CD8-positive, alpha-beta memory T cell (primary cell): ENCODE data around the gene GMPPB. TPM values are rescaled to one million over a fixed set of nuclear protein-coding genes. Genes with fewer than 3 reads are reported as not detected.

ENCODE experiments used
- CTCF ChIA-PET: fragments of 350-600 bp; sonication (Branson Sonifier 250); formaldehyde crosslinking; loops from one replicate; lab custom pipeline; 2021; ENCODE audit warnings: antibody characterized with exemption; lab: Charles Lee
- POLR2A ChIA-PET: fragments of 350-600 bp; sonication (Branson Sonifier 250); formaldehyde crosslinking; loops from one replicate; lab custom pipeline; 2021; ENCODE audit warnings: antibody characterized with exemption; lab: Charles Lee
- DNase-seq, 5 donors: peaks; one replicate each; pipeline versions ENCODE4 v3.0.0 to v3.0.0-alpha.2; 2020 to 2022; ENCODE audit warnings: mixed read lengths in 1 of 5
- H3K27ac ChIP-seq: one replicate; pipeline ENCODE4 v1.7.0; 2013; ENCODE audit warnings: low read depth, mild to moderate bottlenecking, low read length, moderate library complexity
- H3K27me3 ChIP-seq: 2 replicates; pipeline ENCODE4 v1.7.0; 2013; ENCODE audit warnings: low read length, mild to moderate bottlenecking; ENCODE audit not compliant: insufficient read depth, poor library complexity, severe bottlenecking
- H3K36me3 ChIP-seq: 2 replicates; pipeline ENCODE4 v1.7.0; 2013; ENCODE audit warnings: mild to moderate bottlenecking, low read length, moderate library complexity; ENCODE audit not compliant: insufficient read depth
- H3K4me1 ChIP-seq: 2 replicates; pipeline ENCODE4 v1.7.0; 2013; ENCODE audit warnings: mild to moderate bottlenecking, low read length, moderate library complexity; ENCODE audit not compliant: insufficient read depth
- H3K4me3 ChIP-seq: 2 replicates; pipeline ENCODE4 v1.7.0; 2013; ENCODE audit warnings: mild to moderate bottlenecking, low read length
- H3K9me3 ChIP-seq: 2 replicates; pipeline ENCODE4 v1.7.0; 2013; ENCODE audit warnings: mild to moderate bottlenecking, low read length
- H3K27ac Mint-ChIP-seq, 8 donors: one replicate each; pipeline ENCODE4 v1.8.0; 2020 to 2021; ENCODE audit warnings: mixed read lengths in 8 of 8, mild to moderate bottlenecking in 6 of 8, inconsistent platforms in 3 of 8, moderate library complexity in 3 of 8
- H3K27me3 Mint-ChIP-seq, 2 donors: one replicate each; pipeline ENCODE4 v1.8.0; 2020 to 2021; ENCODE audit warnings: mixed read lengths in 2 of 2, mild to moderate bottlenecking in 1 of 2, moderate library complexity in 1 of 2
- H3K36me3 Mint-ChIP-seq, 3 donors: one replicate each; pipeline ENCODE4 v1.8.0; 2020 to 2021; ENCODE audit warnings: mixed read lengths in 3 of 3, inconsistent platforms in 1 of 3, mild to moderate bottlenecking in 1 of 3
- H3K4me1 Mint-ChIP-seq, 3 donors: one replicate each; pipeline ENCODE4 v1.8.0; 2020 to 2021; ENCODE audit warnings: mixed read lengths in 3 of 3, inconsistent platforms in 1 of 3, mild to moderate bottlenecking in 1 of 3
- H3K4me3 Mint-ChIP-seq, 7 donors: one replicate each; pipeline ENCODE4 v1.8.0; 2020 to 2021; ENCODE audit warnings: mixed read lengths in 7 of 7, mild to moderate bottlenecking in 6 of 7, moderate library complexity in 4 of 7, inconsistent platforms in 2 of 7
- H3K9me3 Mint-ChIP-seq, 5 donors: one replicate each; pipeline ENCODE4 v1.8.0; 2020 to 2022; ENCODE audit warnings: mixed read lengths in 5 of 5, mild to moderate bottlenecking in 3 of 5, moderate library complexity in 2 of 5, inconsistent platforms in 1 of 5
- polyA plus RNA-seq: library from polyadenylated mRNA; unstranded; fragments of 300-500 nt; fragmentation: Illumina TruSeq; gene quantifications from one replicate; pipeline ENCODE4 v1.2.3, GENCODE V29; 2021
- total RNA-seq, 2 experiments: library from RNA; stranded (reverse); gene quantifications; one replicate each; pipeline ENCODE4 v1.2.3, GENCODE V29; 2021

Gene GMPPB
- total and polyA plus RNA-seq, 3 experiments from 2014 or later = 24.6 to 53.8 (median 52.6) TPM

- peaks cover 0 to 4% of the 10 kb centered on the region in 2 donors for H3K27me3 Mint-ChIP-seq
- Histone ChIP-seq H3K27me3 (no peaks in the 10 kb centered on the region), H3K36me3 (peaks cover 10% of the 10 kb centered on the region), H3K27ac (no peak overlapping the region), H3K4me3 (no peak overlapping the region), H3K4me1 (peaks cover 19% of the 10 kb centered on the region), H3K9me3 (no peaks in the 10 kb centered on the region)
- peaks cover 12 to 21% (median 18%) of the 10 kb centered on the region in 3 donors for H3K4me1 Mint-ChIP-seq
- POLR2A ChIA-PET = no interaction called here
- peaks cover 0 to 65% (median 5%) of the 10 kb centered on the region in 3 donors for H3K36me3 Mint-ChIP-seq
- H3K27ac Mint-ChIP-seq = peak overlapping the region in 1 of 8 donors; percentile 85
- no peak overlapping the region for H3K4me3 Mint-ChIP-seq
- no peak for DNase-seq
- CTCF ChIA-PET = no interaction called here
- no peaks in the 10 kb centered on the region for H3K9me3 Mint-ChIP-seq
These were observed 3.6 kb upstream of the GMPPB start for GRCh38 chr3:49727154-49727923.

- Mint-ChIP-seq H3K4me3 (peak overlapping the region in 1 of 7 donors; percentile 58), H3K9me3 (no peaks in the 10 kb centered on the region), H3K4me1 (peaks cover 14 to 26% (median 18%) of the 10 kb centered on the region in 3 donors), H3K27me3 (peaks cover 0 to 4% of the 10 kb centered on the region in 2 donors), H3K36me3 (peaks cover 0 to 63% (median 1%) of the 10 kb centered on the region in 3 donors), H3K27ac (peak overlapping the region in 4 of 8 donors; percentile 29 to 98 (median 73))
- Histone ChIP-seq H3K4me3 (no peak overlapping the region), H3K36me3 (peaks cover under 1% of the 10 kb centered on the region), H3K27me3 (no peaks in the 10 kb centered on the region), H3K9me3 (no peaks in the 10 kb centered on the region), H3K27ac (no peak overlapping the region), H3K4me1 (peaks cover 21% of the 10 kb centered on the region)
- POLR2A ChIA-PET = interaction anchor here (0.6 kb wide), 1 partner anchor 1012 kb away, joined by 4 read pairs; no protein-coding TSS in a partner anchor
- no peak for DNase-seq
- CTCF ChIA-PET = no interaction called here
These were observed 2.3 kb upstream of the GMPPB start for GRCh38 chr3:49725906-49726681.

DNA sequence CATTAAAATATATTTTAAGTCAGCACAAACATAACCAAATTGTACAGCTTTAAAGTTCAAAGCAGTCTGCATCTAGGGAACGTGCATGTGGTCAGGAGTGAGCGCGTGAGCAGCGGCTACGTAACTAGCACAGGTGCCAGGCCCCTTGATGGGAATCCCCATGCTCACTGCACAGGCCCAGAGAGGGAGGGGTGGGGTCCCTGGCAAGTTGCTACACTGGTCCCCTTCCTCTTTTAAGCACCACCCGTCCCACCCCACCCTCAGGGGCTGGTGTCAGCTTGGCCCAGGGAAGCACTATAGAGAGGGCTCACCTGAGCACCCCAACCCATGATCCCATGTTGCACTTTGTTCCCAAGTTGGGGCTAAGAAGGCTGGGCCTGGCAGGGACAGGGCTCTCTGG is 835 bp upstream of the GMPPB start:
- H3K27me3 ChIP-seq = no peaks in the 10 kb centered on the region
- H3K4me1 ChIP-seq = peaks cover 21% of the 10 kb centered on the region
- ChIA-PET POLR2A (interaction anchor here (0.6 kb wide), 1 partner anchor 44 kb away, joined by 3 read pairs; no protein-coding TSS in a partner anchor), CTCF (interaction anchor here (0.7 to 1.3 kb wide), 4 partner anchors 21 to 184 kb away, joined by 3 read pairs; no protein-coding TSS in a partner anchor)
- peak in 4 of 5 donors; percentile 30 to 69 (median 36) for DNase-seq
- H3K36me3 ChIP-seq = no peaks in the 10 kb centered on the region
- Mint-ChIP-seq H3K27me3 (peaks cover 0 to 4% of the 10 kb centered on the region in 2 donors), H3K4me1 (peaks cover 22 to 41% (median 29%) of the 10 kb centered on the region in 3 donors), H3K36me3 (peaks cover 0 to 62% (median 0%) of the 10 kb centered on the region in 3 donors), H3K4me3 (peak overlapping the region; percentile 91 to 96 (median 95)), H3K27ac (peak overlapping the region; percentile 88 to 99 (median 98)), H3K9me3 (no peaks in the 10 kb centered on the region)
- no peaks in the 10 kb centered on the region for H3K9me3 ChIP-seq
- H3K27ac ChIP-seq = peak overlapping the region; percentile 97
- H3K4me3 ChIP-seq = peak overlapping the region; percentile 99

- Mint-ChIP-seq H3K27ac (peak overlapping the region; percentile 92 to 99 (median 98)), H3K4me3 (peak overlapping the region; percentile 91 to 96 (median 95)), H3K4me1 (peaks cover 30 to 52% (median 41%) of the 10 kb centered on the region in 3 donors), H3K27me3 (peaks cover 0 to 2% of the 10 kb centered on the region in 2 donors), H3K9me3 (no peaks in the 10 kb centered on the region), H3K36me3 (peaks cover 0 to 58% (median 0%) of the 10 kb centered on the region in 3 donors)
- DNase-seq = peak; percentile 36 to 73 (median 51)
- peak overlapping the region; percentile 97 for H3K27ac ChIP-seq
- POLR2A ChIA-PET = no interaction called here
- no peaks in the 10 kb centered on the region for H3K27me3 ChIP-seq
- peaks cover 21% of the 10 kb centered on the region for H3K4me1 ChIP-seq
- no peaks in the 10 kb centered on the region for H3K9me3 ChIP-seq
- H3K36me3 ChIP-seq = no peaks in the 10 kb centered on the region
- CTCF ChIA-PET = interaction anchor here (1.0 to 1.3 kb wide), 4 partner anchors 20 to 183 kb away, joined by 3 read pairs; no protein-coding TSS in a partner anchor
- peak overlapping the region; percentile 99 for H3K4me3 ChIP-seq
These were observed 489 bp downstream of the GMPPB start for GRCh38 chr3:49723296-49723627.

- Mint-ChIP-seq H3K4me3 (peak overlapping the region; percentile 91 to 96 (median 95)), H3K27ac (peak overlapping the region; percentile 92 to 99 (median 98)), H3K9me3 (no peaks in the 10 kb centered on the region), H3K36me3 (peaks cover 0 to 55% (median 0%) of the 10 kb centered on the region in 3 donors), H3K27me3 (peaks cover 0 to 2% of the 10 kb centered on the region in 2 donors), H3K4me1 (peaks cover 30 to 52% (median 41%) of the 10 kb centered on the region in 3 donors)
- Histone ChIP-seq H3K4me3 (peak overlapping the region; percentile 99), H3K36me3 (no peaks in the 10 kb centered on the region), H3K27me3 (no peaks in the 10 kb centered on the region), H3K9me3 (no peaks in the 10 kb centered on the region), H3K27ac (peak overlapping the region; percentile 97), H3K4me1 (peaks cover 21% of the 10 kb centered on the region)
- CTCF ChIA-PET = interaction anchor here (1.0 kb wide), 1 partner anchor 116 kb away, joined by 3 read pairs; no protein-coding TSS in a partner anchor
- DNase-seq = no peak
- POLR2A ChIA-PET = no interaction called here
These were observed 855 bp downstream of the GMPPB start for GRCh38 chr3:49722896-49723295.

- Mint-ChIP-seq H3K4me3 (peak overlapping the region; percentile 91 to 96 (median 95)), H3K4me1 (peaks cover 30 to 52% (median 41%) of the 10 kb centered on the region in 3 donors), H3K36me3 (peaks cover 0 to 47% (median 0%) of the 10 kb centered on the region in 3 donors), H3K9me3 (no peaks in the 10 kb centered on the region), H3K27me3 (peaks cover 0 to 2% of the 10 kb centered on the region in 2 donors), H3K27ac (peak overlapping the region; percentile 36 to 99 (median 97))
- Histone ChIP-seq H3K27me3 (no peaks in the 10 kb centered on the region), H3K27ac (peak overlapping the region; percentile 97), H3K36me3 (no peaks in the 10 kb centered on the region), H3K4me3 (no peak overlapping the region), H3K9me3 (no peaks in the 10 kb centered on the region), H3K4me1 (peaks cover 21% of the 10 kb centered on the region)
- DNase-seq = no peak
- POLR2A ChIA-PET = no interaction called here
- CTCF ChIA-PET = interaction anchor here (1.0 to 2.0 kb wide), 2 partner anchors 80 to 117 kb away, joined by 3 to 8 read pairs; no protein-coding TSS in a partner anchor
These were observed 1.6 kb downstream of the GMPPB start for GRCh38 chr3:49721896-49722781.

DNA sequence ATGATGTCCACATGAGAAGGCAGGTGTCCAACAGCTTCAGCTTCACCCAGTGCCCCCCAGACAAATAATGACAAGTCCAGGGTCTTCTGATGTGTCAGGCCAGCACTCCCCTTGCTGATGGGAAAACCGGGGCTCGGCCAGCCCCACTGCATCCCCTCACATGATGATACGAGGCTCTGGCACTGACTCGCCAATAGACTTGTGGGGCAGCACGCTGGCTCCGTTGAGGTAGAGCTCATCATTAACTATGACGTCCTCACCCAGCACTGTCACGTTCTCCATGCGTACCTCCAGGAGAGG is 2.2 kb downstream of the GMPPB start:
- Histone ChIP-seq H3K9me3 (no peaks in the 10 kb centered on the region), H3K4me1 (peaks cover 21% of the 10 kb centered on the region), H3K4me3 (no peak overlapping the region), H3K36me3 (no peaks in the 10 kb centered on the region), H3K27ac (no peak overlapping the region), H3K27me3 (no peaks in the 10 kb centered on the region)
- H3K27me3 Mint-ChIP-seq = peaks cover 0 to 2% of the 10 kb centered on the region in 2 donors
- peak overlapping the region in 7 of 8 donors; percentile 3 to 93 (median 45) for H3K27ac Mint-ChIP-seq
- no peaks in the 10 kb centered on the region for H3K9me3 Mint-ChIP-seq
- ChIA-PET POLR2A (no interaction called here), CTCF (interaction anchor here (2.0 kb wide), 1 partner anchor 81 kb away, joined by 8 read pairs; no protein-coding TSS in a partner anchor)
- H3K4me3 Mint-ChIP-seq = peak overlapping the region in 4 of 7 donors; percentile 23 to 91 (median 47)
- DNase-seq = no peak
- H3K4me1 Mint-ChIP-seq = peaks cover 30 to 52% (median 41%) of the 10 kb centered on the region in 3 donors
- H3K36me3 Mint-ChIP-seq = peaks cover 0 to 42% (median 0%) of the 10 kb centered on the region in 3 donors
